K562 treated with DMSO at 1 percent for 12 hours (cell line): Measurements from ENCODE around the gene ATP6V0B. TPM values are rescaled to one million over a fixed set of nuclear protein-coding genes. Genes with fewer than 3 reads are reported as not detected.

ENCODE experiments used
- total RNA-seq: library from RNA; unstranded; fragments of 300-600 nt; gene quantifications from 2 replicates; pipeline ENCODE4 v1.2.3, GENCODE V29; 2022; ENCODE audit not compliant: insufficient read depth

ATP6V0B gene
- 472 and 612 TPM in 2 replicates for total RNA-seq

GRCh38 chr1:43974443-43975248 is at the start of gene ATP6V0B:
Gene ATP6V0B, plus strand, starts transcription at chr1:43974960. Its CDS starts 81 bp downstream, at chr1:43975041.

GRCh38 chr1:43933386-43934100 is 41.2 kb upstream of the ATP6V0B start, which contains the start of gene ARTN:
Gene ARTN, plus strand, starts transcription at chr1:43933801. Its CDS starts 1,856 bp downstream, at chr1:43935657.

GRCh38 chr1:43946236-43947060 is 28.3 kb upstream of the ATP6V0B start, which contains the start of gene IPO13:
Gene IPO13, plus strand, starts transcription at chr1:43946950. Its CDS starts 651 bp downstream, at chr1:43947601.

GRCh38 chr1:43969746-43970466 is 4.9 kb upstream of the ATP6V0B start, which contains the start of gene DPH2:
Gene DPH2, plus strand, starts transcription at chr1:43970010. Its CDS starts 166 bp downstream, at chr1:43970176.

GRCh38 chr1:43978551-43979260 is 3.9 kb downstream of the ATP6V0B start, which contains the start of gene B4GALT2:
Gene B4GALT2, plus strand, starts transcription at chr1:43979210. Its CDS starts 1,951 bp downstream, at chr1:43981161.

GRCh38 chr1:43991476-43992231 is 16.9 kb downstream of the ATP6V0B start, which contains the start of gene CCDC24:
Gene CCDC24, plus strand, starts transcription at chr1:43991599. Its CDS starts 280 bp downstream, at chr1:43991879.

Other genes with a start within 250 kb of the ATP6V0B start
- 1.2 and 5.8 TPM in 2 replicates for gene ARTN, start 41.2 kb upstream of the ATP6V0B start, total RNA-seq
- gene IPO13, start 28.0 kb upstream of the ATP6V0B start, total RNA-seq, result 21.9 and 35.0 TPM in 2 replicates
- 9.4 and 14.9 TPM in 2 replicates for gene DPH2, start 5.0 kb upstream of the ATP6V0B start, total RNA-seq
- 29.5 and 32.0 TPM in 2 replicates for gene B4GALT2, start 4.2 kb downstream of the ATP6V0B start, total RNA-seq
- gene CCDC24, start 16.6 kb downstream of the ATP6V0B start, total RNA-seq, result 0.41 TPM in 1 of 2 replicates, not detected in the other
- gene SLC6A9, start 56.5 kb downstream of the ATP6V0B start, total RNA-seq, result 20.4 and 50.0 TPM in 2 replicates
- not detected in 2 replicates for gene KLF17, start 143.9 kb downstream of the ATP6V0B start, total RNA-seq
- gene KLF18, start 166.7 kb downstream of the ATP6V0B start, total RNA-seq, result not detected in 2 replicates
- gene DMAP1, start 238.5 kb downstream of the ATP6V0B start, total RNA-seq, result 31.9 and 38.9 TPM in 2 replicates